SK-N-SH (cell line): ENCODE measurements around the gene RHOH. TPM values are rescaled to one million over a fixed set of nuclear protein-coding genes. Genes with fewer than 3 reads are reported as not detected.

Experiments
- CTCF ChIA-PET: fragments of 300-600, 350-600 bp; formaldehyde crosslinking; extraction: SDS; loops from one replicate; lab custom pipeline; 2021; lab: Yijun Ruan, JAX
- POLR2A ChIA-PET: fragments of 350-600 bp; sonication (Branson Sonifier 250); formaldehyde crosslinking; extraction: SDS; loops from one replicate; lab custom pipeline; 2020; ENCODE audit warnings: antibody characterized with exemption, inconsistent platforms; lab: Yijun Ruan, JAX
- DNase-seq: peaks from one replicate; pipeline ENCODE4 v3.0.0; 2012
- H2AFZ ChIP-seq: fragments of 200-600 bp; sonication (generic); 2 replicates; pipeline ENCODE4 v1.8.1; 2016; ENCODE audit warnings: antibody characterized with exemption, mild to moderate bottlenecking, low read depth
- H3F3A ChIP-seq: fragments of 200-600 bp; sonication (generic); replicated peaks from 2 replicates; pipeline ENCODE3; 2016; ENCODE audit warnings: antibody characterized with exemption, mild to moderate bottlenecking; ENCODE audit not compliant: insufficient read depth
- H3K27ac ChIP-seq, 2 experiments: fragments of 200-500 bp in 1 of 2; fragments of 200-600 bp in 1 of 2; sonication (Bioruptor generic) in 1 of 2; sonication (generic), shearing (Covaris generic) in 1 of 2; 2 replicates each; pipeline versions ENCODE4 v1.5.1 to v1.6.1; 2014 to 2016; ENCODE audit warnings: low read depth in 2 of 2, inconsistent platforms in 1 of 2, low read length in 1 of 2, mild to moderate bottlenecking in 1 of 2, mixed read lengths in 1 of 2
- H3K27me3 ChIP-seq: fragments of 200-600 bp; sonication (generic), shearing (Covaris generic); 2 replicates; pipeline ENCODE4 v1.6.1; 2016; ENCODE audit warnings: mixed run types; ENCODE audit not compliant: insufficient read depth
- H3K36me3 ChIP-seq, 2 experiments: fragments of 200-500 bp in 1 of 2; fragments of 200-600 bp in 1 of 2; sonication (Bioruptor generic) in 1 of 2; sonication (generic) in 1 of 2; replicated peaks in 1 of 2; 2 replicates each; pipeline versions ENCODE3 to v1.5.1; 2014 to 2016; ENCODE audit warnings: low read length in 1 of 2, mild to moderate bottlenecking in 1 of 2; ENCODE audit not compliant: insufficient read depth in 2 of 2, control insufficient read depth in 1 of 2
- H3K4me1 ChIP-seq, 2 experiments: fragments of 200-500 bp in 1 of 2; fragments of 200-600 bp in 1 of 2; sonication (Bioruptor generic) in 1 of 2; sonication (generic), shearing (Covaris generic) in 1 of 2; 2 replicates each; pipeline versions ENCODE4 v1.5.1 to v1.6.1; 2014 to 2016; ENCODE audit warnings: low read depth in 1 of 2, low read length in 1 of 2, mixed run types in 1 of 2; ENCODE audit not compliant: insufficient read depth in 2 of 2, control insufficient read depth in 1 of 2
- H3K4me2 ChIP-seq: fragments of 200-600 bp; sonication (generic), shearing (Covaris generic); 2 replicates; pipeline ENCODE4 v1.6.1; 2017; ENCODE audit warnings: mixed run types
- H3K4me3 ChIP-seq, 2 experiments: fragments of 200-500 bp in 1 of 2; fragments of 200-600 bp in 1 of 2; sonication (Bioruptor generic) in 1 of 2; sonication (generic), shearing (Covaris generic) in 1 of 2; 2 replicates each; pipeline versions ENCODE4 v1.5.1 to v1.8.1; 2014 to 2016; ENCODE audit warnings: low read depth in 2 of 2, inconsistent platforms in 1 of 2, low read length in 1 of 2, mild to moderate bottlenecking in 1 of 2, mixed read lengths in 1 of 2, moderate library complexity in 1 of 2
- H3K79me2 ChIP-seq: fragments of 200-600 bp; sonication (generic); 2 replicates; pipeline ENCODE4 v1.8.1; 2017; ENCODE audit warnings: mild to moderate bottlenecking; ENCODE audit not compliant: insufficient read depth
- H3K9ac ChIP-seq: fragments of 200-600 bp; sonication (generic); 2 replicates; pipeline ENCODE4 v1.6.1; 2017; ENCODE audit warnings: mixed run types
- H3K9me2 ChIP-seq: fragments of 200-600 bp; sonication (generic); 2 replicates; pipeline ENCODE4 v1.6.1; 2017; ENCODE audit warnings: mixed run types
- H3K9me3 ChIP-seq: fragments of 200-600 bp; sonication (generic); 2 replicates; pipeline ENCODE4 v1.6.1; 2017; ENCODE audit warnings: mixed run types, mild to moderate bottlenecking, moderate library complexity
- H4K20me1 ChIP-seq: fragments of 200-600 bp; sonication (generic); 2 replicates; pipeline ENCODE4 v1.6.1; 2017; ENCODE audit warnings: mild to moderate bottlenecking, mixed run types; ENCODE audit not compliant: insufficient read depth
- ELF1 ChIP-seq: IDR thresholded peaks from 2 replicates; pipeline ENCODE4 v1.4.0; 2012
- FOXJ3 ChIP-seq: sonication (generic); formaldehyde crosslinking; IDR thresholded peaks from 2 replicates; pipeline ENCODE4 v1.5.1; 2020; ENCODE audit warnings: mild to moderate bottlenecking, missing genetic modification reagents
- GABPA ChIP-seq: IDR thresholded peaks from 2 replicates; pipeline ENCODE4 v1.4.0; 2012; ENCODE audit warnings: low read depth, mild to moderate bottlenecking
- GATA2 ChIP-seq: sonication (generic); formaldehyde crosslinking; IDR thresholded peaks from 2 replicates; pipeline ENCODE4 v1.5.0; 2020; ENCODE audit warnings: mild to moderate bottlenecking, missing genetic modification reagents
- IRF3 ChIP-seq: fragments of 150-350 bp; IDR thresholded peaks from 2 replicates; pipeline ENCODE4 v1.6.1; 2016; ENCODE audit warnings: mild to moderate bottlenecking, low read depth, low read length
- JUND ChIP-seq: IDR thresholded peaks from 2 replicates; pipeline ENCODE4 v1.4.0; 2012
- MEF2A ChIP-seq: IDR thresholded peaks from 2 replicates; pipeline ENCODE4 v1.4.0; 2012; ENCODE audit warnings: low read depth, borderline replicate concordance
- MXI1 ChIP-seq: IDR thresholded peaks from 2 replicates; pipeline ENCODE4 v1.6.1; 2012; ENCODE audit warnings: mild to moderate bottlenecking, low read depth, low read length, improper control_type of control experiment
- POLR2AphosphoS5 ChIP-seq: IDR thresholded peaks from 2 replicates; pipeline ENCODE4 v1.6.1; 2012; ENCODE audit warnings: low read depth, low read length
- RAD21 ChIP-seq: IDR thresholded peaks from 2 replicates; pipeline ENCODE4 v1.6.1; 2012; ENCODE audit warnings: mild to moderate bottlenecking, low read length
- RCOR1 ChIP-seq: fragments of 150-350 bp; IDR thresholded peaks from 2 replicates; pipeline ENCODE4 v1.6.1; 2017; ENCODE audit warnings: antibody characterized with exemption, low read length
- RFX5 ChIP-seq: IDR thresholded peaks from 2 replicates; pipeline ENCODE4 v1.6.1; 2012; ENCODE audit warnings: mild to moderate bottlenecking, improper control_type of control experiment, low read length
- RXRA ChIP-seq: IDR thresholded peaks from 2 replicates; pipeline ENCODE4 v1.4.0; 2012; ENCODE audit warnings: low read depth, mild to moderate bottlenecking, borderline replicate concordance
- SIN3A ChIP-seq: IDR thresholded peaks from 2 replicates; pipeline ENCODE4 v1.6.1; 2012; ENCODE audit warnings: low read depth, mild to moderate bottlenecking, low read length, moderate library complexity, borderline replicate concordance
- SMC3 ChIP-seq: IDR thresholded peaks from 2 replicates; pipeline ENCODE4 v1.6.1; 2012; ENCODE audit warnings: low read depth, low read length, improper control_type of control experiment
- TCF12 ChIP-seq: IDR thresholded peaks from 2 replicates; pipeline ENCODE4 v1.4.0; 2012
- YY1 ChIP-seq: IDR thresholded peaks from 2 replicates; pipeline ENCODE4 v1.4.0; 2012; ENCODE audit warnings: low read depth, mild to moderate bottlenecking
- ZBTB33 ChIP-seq: IDR thresholded peaks from 2 replicates; pipeline ENCODE4 v1.4.0; 2012; ENCODE audit warnings: low read depth, borderline replicate concordance
- WGBS: methylation state at CpG from one replicate; pipeline ENCODE4 v1.1.6; 2017; ENCODE audit warnings: low lambda C conversion rate; 5-methylcytosine and 5-hydroxymethylcytosine counted together
- polyA plus RNA-seq, 3 experiments: library from polyadenylated mRNA; depleted of rRNA; stranded (reverse); fragments of >200 nt; gene quantifications; 2 replicates each; pipeline ENCODE4 v1.2.3, GENCODE V29; 2012
- TF ChIP-seq, protein P1 (sequence below): IDR thresholded peaks from 2 replicates; pipeline ENCODE4 v1.4.0; 2012; ENCODE audit warnings: low read depth, borderline replicate concordance
- TF ChIP-seq, protein P2 (sequence below): IDR thresholded peaks from 2 replicates; pipeline ENCODE4 v1.6.1; 2012; ENCODE audit warnings: mild to moderate bottlenecking, low read depth, low read length, moderate library complexity
- TF ChIP-seq, protein P3 (sequence below): fragments of 200-600 bp; sonication (generic); IDR thresholded peaks from 2 replicates; pipeline ENCODE4 v1.6.1; 2017; ENCODE audit warnings: antibody characterized with exemption, mild to moderate bottlenecking, moderate library complexity

The RHOH gene
- polyA plus RNA-seq, 1 of the 3 experiments (the other 2 are of a cell fraction): not detected

DNA sequence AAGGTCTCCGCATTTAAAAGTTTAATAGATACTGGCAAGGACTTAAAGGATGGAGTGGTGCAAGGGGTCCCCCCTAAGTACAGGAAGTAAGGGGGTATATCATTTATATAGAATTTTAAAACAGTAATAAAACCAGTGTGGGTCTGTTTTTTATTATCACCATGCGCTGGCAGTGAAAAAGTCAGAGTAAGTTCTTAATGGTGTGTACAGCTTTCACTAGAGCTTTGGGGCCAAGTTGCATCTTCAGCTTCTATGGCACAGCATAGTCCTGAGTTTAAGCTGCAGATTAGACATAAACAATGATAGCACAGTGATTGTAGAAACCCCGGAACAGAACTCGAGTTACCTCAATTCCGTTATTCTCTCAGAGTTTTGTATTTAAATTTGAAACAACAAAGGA is 27.6 kb downstream of the RHOH start:
- Histone ChIP-seq H3K27ac (no peak overlapping the region), H3K9me3 (no peaks in the 10 kb centered on the region), H3K36me3 (no peaks in the 10 kb centered on the region), H3K9me2 (no peaks in the 10 kb centered on the region), H3K27me3 (no peaks in the 10 kb centered on the region), H3K4me2 (no peak overlapping the region), H3K79me2 (no peaks in the 10 kb centered on the region), H3F3A (no peaks in the 10 kb centered on the region), H3K9ac (no peak overlapping the region), H3K4me1 (no peaks in the 10 kb centered on the region), H3K4me3 (no peak overlapping the region), H2AFZ (no peak overlapping the region), H4K20me1 (no peaks in the 10 kb centered on the region)
- ChIA-PET POLR2A (no interaction called here), CTCF (no interaction called here)
- TF ChIP-seq, protein P1, sequence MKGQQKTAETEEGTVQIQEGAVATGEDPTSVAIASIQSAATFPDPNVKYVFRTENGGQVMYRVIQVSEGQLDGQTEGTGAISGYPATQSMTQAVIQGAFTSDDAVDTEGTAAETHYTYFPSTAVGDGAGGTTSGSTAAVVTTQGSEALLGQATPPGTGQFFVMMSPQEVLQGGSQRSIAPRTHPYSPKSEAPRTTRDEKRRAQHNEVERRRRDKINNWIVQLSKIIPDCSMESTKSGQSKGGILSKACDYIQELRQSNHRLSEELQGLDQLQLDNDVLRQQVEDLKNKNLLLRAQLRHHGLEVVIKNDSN: no peak
- TF ChIP-seq RAD21 (no peak), SIN3A (no peak), TCF12 (no peak), MXI1 (no peak), POLR2AphosphoS5 (no peak), YY1 (no peak), JUND (no peak), MEF2A (no peak), GABPA (no peak)
- TF ChIP-seq, protein P2, sequence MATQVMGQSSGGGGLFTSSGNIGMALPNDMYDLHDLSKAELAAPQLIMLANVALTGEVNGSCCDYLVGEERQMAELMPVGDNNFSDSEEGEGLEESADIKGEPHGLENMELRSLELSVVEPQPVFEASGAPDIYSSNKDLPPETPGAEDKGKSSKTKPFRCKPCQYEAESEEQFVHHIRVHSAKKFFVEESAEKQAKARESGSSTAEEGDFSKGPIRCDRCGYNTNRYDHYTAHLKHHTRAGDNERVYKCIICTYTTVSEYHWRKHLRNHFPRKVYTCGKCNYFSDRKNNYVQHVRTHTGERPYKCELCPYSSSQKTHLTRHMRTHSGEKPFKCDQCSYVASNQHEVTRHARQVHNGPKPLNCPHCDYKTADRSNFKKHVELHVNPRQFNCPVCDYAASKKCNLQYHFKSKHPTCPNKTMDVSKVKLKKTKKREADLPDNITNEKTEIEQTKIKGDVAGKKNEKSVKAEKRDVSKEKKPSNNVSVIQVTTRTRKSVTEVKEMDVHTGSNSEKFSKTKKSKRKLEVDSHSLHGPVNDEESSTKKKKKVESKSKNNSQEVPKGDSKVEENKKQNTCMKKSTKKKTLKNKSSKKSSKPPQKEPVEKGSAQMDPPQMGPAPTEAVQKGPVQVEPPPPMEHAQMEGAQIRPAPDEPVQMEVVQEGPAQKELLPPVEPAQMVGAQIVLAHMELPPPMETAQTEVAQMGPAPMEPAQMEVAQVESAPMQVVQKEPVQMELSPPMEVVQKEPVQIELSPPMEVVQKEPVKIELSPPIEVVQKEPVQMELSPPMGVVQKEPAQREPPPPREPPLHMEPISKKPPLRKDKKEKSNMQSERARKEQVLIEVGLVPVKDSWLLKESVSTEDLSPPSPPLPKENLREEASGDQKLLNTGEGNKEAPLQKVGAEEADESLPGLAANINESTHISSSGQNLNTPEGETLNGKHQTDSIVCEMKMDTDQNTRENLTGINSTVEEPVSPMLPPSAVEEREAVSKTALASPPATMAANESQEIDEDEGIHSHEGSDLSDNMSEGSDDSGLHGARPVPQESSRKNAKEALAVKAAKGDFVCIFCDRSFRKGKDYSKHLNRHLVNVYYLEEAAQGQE: no peak
- DNase-seq: no peak
- 99% methylated on average over 5 of the region's 5 CpGs for WGBS

- no peak for DNase-seq
- Histone ChIP-seq H3K4me2 (no peak overlapping the region), H2AFZ (no peak overlapping the region), H3K4me1 (no peaks in the 10 kb centered on the region), H3K9me3 (no peaks in the 10 kb centered on the region), H3K4me3 (no peak overlapping the region), H3F3A (no peaks in the 10 kb centered on the region), H3K27me3 (no peaks in the 10 kb centered on the region), H3K9ac (no peak overlapping the region), H3K79me2 (no peaks in the 10 kb centered on the region), H3K9me2 (no peaks in the 10 kb centered on the region), H4K20me1 (no peaks in the 10 kb centered on the region), H3K36me3 (no peaks in the 10 kb centered on the region), H3K27ac (no peak overlapping the region)
- POLR2A ChIA-PET: no interaction called here
- 97% methylated on average over 5 of the region's 5 CpGs for WGBS
- CTCF ChIA-PET: no interaction called here
- TF ChIP-seq POLR2AphosphoS5: no peak
- TF ChIP-seq GATA2 (CRISPR knock-in tag): no peak
- TF ChIP-seq ZBTB33: no peak
- TF ChIP-seq RFX5: no peak
- TF ChIP-seq RXRA: no peak
- no peak for TF ChIP-seq ELF1
- TF ChIP-seq RCOR1: no peak
- TF ChIP-seq GABPA: no peak
- no peak for TF ChIP-seq JUND
- no peak for TF ChIP-seq SMC3
- TF ChIP-seq RAD21: no peak
- TF ChIP-seq IRF3: no peak
- TF ChIP-seq FOXJ3 (CRISPR knock-in tag): no peak
- TF ChIP-seq, protein P3, sequence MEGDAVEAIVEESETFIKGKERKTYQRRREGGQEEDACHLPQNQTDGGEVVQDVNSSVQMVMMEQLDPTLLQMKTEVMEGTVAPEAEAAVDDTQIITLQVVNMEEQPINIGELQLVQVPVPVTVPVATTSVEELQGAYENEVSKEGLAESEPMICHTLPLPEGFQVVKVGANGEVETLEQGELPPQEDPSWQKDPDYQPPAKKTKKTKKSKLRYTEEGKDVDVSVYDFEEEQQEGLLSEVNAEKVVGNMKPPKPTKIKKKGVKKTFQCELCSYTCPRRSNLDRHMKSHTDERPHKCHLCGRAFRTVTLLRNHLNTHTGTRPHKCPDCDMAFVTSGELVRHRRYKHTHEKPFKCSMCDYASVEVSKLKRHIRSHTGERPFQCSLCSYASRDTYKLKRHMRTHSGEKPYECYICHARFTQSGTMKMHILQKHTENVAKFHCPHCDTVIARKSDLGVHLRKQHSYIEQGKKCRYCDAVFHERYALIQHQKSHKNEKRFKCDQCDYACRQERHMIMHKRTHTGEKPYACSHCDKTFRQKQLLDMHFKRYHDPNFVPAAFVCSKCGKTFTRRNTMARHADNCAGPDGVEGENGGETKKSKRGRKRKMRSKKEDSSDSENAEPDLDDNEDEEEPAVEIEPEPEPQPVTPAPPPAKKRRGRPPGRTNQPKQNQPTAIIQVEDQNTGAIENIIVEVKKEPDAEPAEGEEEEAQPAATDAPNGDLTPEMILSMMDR: no peak
These were observed 28.7 kb downstream of the RHOH start for GRCh38 chr4:40225497-40225896.
